Large intestine (tissue), 3 donors: ENCODE measurements around the gene TXN2. TPM values are rescaled to one million over a fixed set of nuclear protein-coding genes. Genes with fewer than 3 reads are reported as not detected.

Experiments
- DNase-seq, 2 donors: peaks; one replicate each; pipeline versions ENCODE4 v3.0.0 to v3.0.0-alpha.2; 2013
- H3K27ac ChIP-seq: one replicate; pipeline ENCODE4 v1.5.1; 2013; ENCODE audit warnings: low read length
- H3K27me3 ChIP-seq: 2 replicates; pipeline ENCODE4 v1.6.1; 2013; ENCODE audit warnings: low read length; ENCODE audit not compliant: control insufficient read depth, insufficient read depth
- H3K36me3 ChIP-seq: 2 replicates; pipeline ENCODE4 v1.6.1; 2013; ENCODE audit warnings: low read length; ENCODE audit not compliant: control insufficient read depth, insufficient read depth
- H3K4me1 ChIP-seq: one replicate; pipeline ENCODE4 v1.6.1; 2013; ENCODE audit warnings: low read length; ENCODE audit not compliant: control insufficient read depth, insufficient read depth
- H3K4me3 ChIP-seq: one replicate; pipeline ENCODE4 v1.5.1; 2013; ENCODE audit warnings: low read length
- H3K9me3 ChIP-seq: one replicate; pipeline ENCODE4 v1.6.1; 2013; ENCODE audit warnings: mild to moderate bottlenecking, low read depth, low read length, moderate library complexity; ENCODE audit not compliant: control insufficient read depth
- WGBS: methylation state at CpG from one replicate; pipeline ENCODE4 v1.1.5; 2013; ENCODE audit warnings: low lambda C conversion rate; ENCODE audit not compliant: insufficient coverage; 5-methylcytosine and 5-hydroxymethylcytosine counted together
- polyA plus RNA-seq: library from polyadenylated mRNA; unstranded; fragments of 120-200 nt; gene quantifications from one replicate; pipeline ENCODE4 v1.2.1, GENCODE V29; 2013

TXN2 gene
- polyA plus RNA-seq, 1 donor, result 85.9 TPM

GRCh38 chr22:36467946-36468345 is 13.5 kb downstream of the TXN2 start:
- H3K4me3 ChIP-seq, result no peak overlapping the region
- H3K4me1 ChIP-seq, result peaks cover 3% of the 10 kb centered on the region
- no peak for DNase-seq
- no peaks in the 10 kb centered on the region for H3K27me3 ChIP-seq
- H3K36me3 ChIP-seq, result peaks cover 49% of the 10 kb centered on the region
- H3K9me3 ChIP-seq, result no peaks in the 10 kb centered on the region
- H3K27ac ChIP-seq, result peak overlapping the region; percentile 2
- WGBS, result no CpG with 5 or more reads among the region's 7 CpGs

GRCh38 chr22:36467042-36467810 is 14.2 kb downstream of the TXN2 start:
- H3K4me3 ChIP-seq, result no peak overlapping the region
- H3K27me3 ChIP-seq, result no peaks in the 10 kb centered on the region
- H3K9me3 ChIP-seq, result no peaks in the 10 kb centered on the region
- peaks cover 6% of the 10 kb centered on the region for H3K4me1 ChIP-seq
- H3K36me3 ChIP-seq, result peaks cover 42% of the 10 kb centered on the region
- H3K27ac ChIP-seq, result peak overlapping the region; percentile 2
- peak in 1 of 2 donors; percentile 30 for DNase-seq
- no CpG with 5 or more reads among the region's 14 CpGs for WGBS

GRCh38 chr22:36466258-36466657 is 15.2 kb downstream of the TXN2 start:
- WGBS, result no CpG with 5 or more reads among the region's 7 CpGs
- H3K4me1 ChIP-seq, result peaks cover 13% of the 10 kb centered on the region
- DNase-seq, result no peak

DNA sequence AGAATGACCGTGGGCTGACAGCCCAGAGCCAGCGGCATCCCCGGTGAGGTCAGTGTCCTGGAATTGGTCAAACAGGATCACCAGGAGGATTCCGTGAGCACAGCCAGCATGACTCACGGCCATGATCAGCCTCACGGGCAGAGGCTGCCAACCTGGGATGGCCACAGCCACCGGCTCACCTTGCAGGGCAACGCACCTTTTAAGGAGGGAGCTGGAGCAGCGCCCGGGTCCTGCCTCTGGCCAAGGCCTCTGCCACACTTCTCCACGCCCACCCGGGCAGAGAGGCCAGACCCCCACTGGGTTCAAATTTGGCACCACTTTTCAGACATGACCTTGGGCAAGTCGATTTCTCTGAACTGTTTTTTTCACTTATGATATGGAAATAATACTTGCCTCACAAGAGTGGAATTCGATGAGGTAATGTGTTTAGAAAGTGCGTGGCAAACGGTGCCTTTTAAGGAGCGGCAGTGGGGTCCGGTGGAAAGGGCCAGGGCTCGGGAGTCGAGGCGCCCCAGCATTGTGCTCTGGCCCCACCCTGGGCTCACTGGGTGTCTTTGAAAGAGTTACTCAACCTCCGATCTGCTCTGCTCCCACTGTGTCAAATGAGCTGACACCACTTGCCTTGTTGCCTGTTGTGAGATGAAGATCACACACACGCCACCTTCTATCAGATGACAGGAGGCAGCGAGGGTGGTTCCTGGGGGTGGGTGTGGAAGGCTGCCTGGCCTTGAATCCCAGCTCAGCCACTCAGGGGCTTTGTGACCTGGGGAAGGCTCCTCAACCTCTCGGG is 16.0 kb downstream of the TXN2 start:
- no CpG with 5 or more reads among the region's 25 CpGs for WGBS
- Histone ChIP-seq H3K36me3 (peaks cover 30% of the 10 kb centered on the region), H3K4me1 (peaks cover 16% of the 10 kb centered on the region), H3K27me3 (no peaks in the 10 kb centered on the region), H3K27ac (peak overlapping the region; percentile 21), H3K4me3 (no peak overlapping the region), H3K9me3 (no peaks in the 10 kb centered on the region)
- DNase-seq, result peak; percentile 46 to 49

More at GRCh38 chr22:36466258-36466657, 15.2 kb downstream of the TXN2 start:
- peak overlapping the region; percentile 21 for H3K27ac ChIP-seq
- H3K27me3 ChIP-seq, result no peaks in the 10 kb centered on the region
- H3K36me3 ChIP-seq, result peaks cover 37% of the 10 kb centered on the region
- no peaks in the 10 kb centered on the region for H3K9me3 ChIP-seq
- no peak overlapping the region for H3K4me3 ChIP-seq

- Histone ChIP-seq H3K4me1 (peaks cover 13% of the 10 kb centered on the region), H3K36me3 (peaks cover 29% of the 10 kb centered on the region), H3K4me3 (no peak overlapping the region), H3K9me3 (no peaks in the 10 kb centered on the region), H3K27me3 (no peaks in the 10 kb centered on the region), H3K27ac (peak overlapping the region; percentile 21)
- no CpG with 5 or more reads among the region's 20 CpGs for WGBS
- DNase-seq, result no peak
Observed at GRCh38 chr22:36464715-36465231, 16.7 kb downstream of the TXN2 start.

DNA sequence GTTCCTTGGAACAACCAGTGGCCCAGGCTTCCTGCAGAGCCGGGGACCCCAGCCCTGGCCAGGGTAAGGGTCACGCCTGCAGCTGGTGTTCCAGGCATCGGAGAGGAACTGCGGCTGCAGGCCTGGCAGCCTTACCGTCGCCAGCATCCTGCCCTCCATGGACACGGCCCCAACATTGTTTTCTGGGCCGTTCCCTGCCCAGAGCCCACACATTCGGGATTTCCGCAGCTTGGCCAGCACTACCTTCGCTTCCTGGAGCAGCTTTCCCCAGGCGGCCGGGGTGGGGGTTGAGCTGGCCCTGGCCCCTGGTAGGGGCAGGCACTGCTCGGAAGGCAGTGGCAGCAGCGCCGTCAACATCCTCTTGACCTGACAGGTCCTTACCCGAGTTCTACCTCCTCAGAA is 17.7 kb downstream of the TXN2 start:
- Histone ChIP-seq H3K36me3 (peaks cover 24% of the 10 kb centered on the region), H3K9me3 (no peaks in the 10 kb centered on the region), H3K27me3 (no peaks in the 10 kb centered on the region), H3K27ac (no peak overlapping the region), H3K4me1 (peaks cover 15% of the 10 kb centered on the region), H3K4me3 (no peak overlapping the region)
- no CpG with 5 or more reads among the region's 17 CpGs for WGBS
- DNase-seq, result no peak

- Histone ChIP-seq H3K36me3 (peaks cover 14% of the 10 kb centered on the region), H3K4me1 (peaks cover 22% of the 10 kb centered on the region), H3K4me3 (no peak overlapping the region), H3K9me3 (no peaks in the 10 kb centered on the region), H3K27me3 (no peaks in the 10 kb centered on the region), H3K27ac (peak overlapping the region; percentile 16)
- no CpG with 5 or more reads among the region's 16 CpGs for WGBS
- DNase-seq, result peak in 1 of 2 donors; percentile 60
Observed at GRCh38 chr22:36461665-36462649, 19.5 kb downstream of the TXN2 start.

- Histone ChIP-seq H3K27ac (peak overlapping the region; percentile 66), H3K4me3 (no peak overlapping the region), H3K36me3 (peaks cover under 1% of the 10 kb centered on the region), H3K9me3 (no peaks in the 10 kb centered on the region), H3K27me3 (no peaks in the 10 kb centered on the region), H3K4me1 (peaks cover 29% of the 10 kb centered on the region)
- DNase-seq, result no peak
- WGBS, result no CpG with 5 or more reads among the region's 8 CpGs
Observed at GRCh38 chr22:36460202-36460601, 21.2 kb downstream of the TXN2 start.

DNA sequence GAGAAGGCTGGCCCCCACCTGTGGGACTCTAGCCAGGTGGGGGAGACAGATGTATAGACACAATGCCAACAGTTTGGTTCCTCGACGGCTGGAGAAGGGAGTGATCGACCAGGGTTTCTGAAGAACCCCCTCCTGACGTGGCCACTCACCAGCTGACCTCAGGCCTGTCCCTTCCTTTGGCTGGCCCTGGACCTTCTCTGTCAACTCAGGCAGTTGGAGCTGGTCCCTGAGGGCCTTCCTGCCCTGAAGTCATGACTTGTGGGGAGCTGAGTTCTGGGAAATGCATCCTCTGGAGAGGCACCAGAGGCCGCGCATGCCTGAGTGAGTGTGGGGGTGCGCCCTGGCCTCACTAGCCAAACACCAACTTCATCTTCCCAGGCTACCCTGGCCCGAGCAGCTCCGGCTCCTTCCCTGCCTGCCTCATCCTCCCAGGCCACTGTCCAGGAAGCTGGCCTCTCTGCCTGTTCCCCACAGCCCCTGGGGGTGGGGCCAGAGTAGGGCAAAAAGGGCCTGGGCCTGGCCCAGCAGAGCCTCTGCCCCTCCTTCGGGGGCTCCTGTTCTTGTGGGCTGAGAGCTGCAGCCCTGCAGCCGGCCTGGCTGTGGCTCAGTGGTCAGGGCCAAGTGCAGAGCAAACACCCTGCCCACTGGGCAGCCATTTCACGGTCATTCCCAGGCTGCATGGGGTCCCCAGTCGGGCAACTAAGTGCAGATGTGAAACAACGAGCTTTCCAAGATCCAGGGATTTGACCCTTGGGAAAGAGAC is 23.6 kb downstream of the TXN2 start:
- peak overlapping the region; percentile 42 for H3K27ac ChIP-seq
- H3K27me3 ChIP-seq, result no peaks in the 10 kb centered on the region
- no peak overlapping the region for H3K4me3 ChIP-seq
- no peaks in the 10 kb centered on the region for H3K36me3 ChIP-seq
- WGBS, result no CpG with 5 or more reads among the region's 14 CpGs
- no peak for DNase-seq
- H3K9me3 ChIP-seq, result no peaks in the 10 kb centered on the region
- H3K4me1 ChIP-seq, result peaks cover 32% of the 10 kb centered on the region
